22Rv1 (cell line): ENCODE data around the gene SH3RF2.

ENCODE experiments used
- H3K27ac ChIP-seq: fragments of 450-650 bp; 2 replicates; pipeline ENCODE4 v1.5.1; 2017
- ZFX ChIP-seq: fragments of 450-650 bp; IDR thresholded peaks from 2 replicates; pipeline ENCODE4 v1.6.1; 2017; ENCODE audit warnings: antibody characterized with exemption, borderline replicate concordance
- TF ChIP-seq, protein P1 (sequence below): fragments of 450-650 bp; IDR thresholded peaks from 2 replicates; pipeline ENCODE4 v1.5.1; 2017; ENCODE audit warnings: mild to moderate bottlenecking

SH3RF2 gene

DNA sequence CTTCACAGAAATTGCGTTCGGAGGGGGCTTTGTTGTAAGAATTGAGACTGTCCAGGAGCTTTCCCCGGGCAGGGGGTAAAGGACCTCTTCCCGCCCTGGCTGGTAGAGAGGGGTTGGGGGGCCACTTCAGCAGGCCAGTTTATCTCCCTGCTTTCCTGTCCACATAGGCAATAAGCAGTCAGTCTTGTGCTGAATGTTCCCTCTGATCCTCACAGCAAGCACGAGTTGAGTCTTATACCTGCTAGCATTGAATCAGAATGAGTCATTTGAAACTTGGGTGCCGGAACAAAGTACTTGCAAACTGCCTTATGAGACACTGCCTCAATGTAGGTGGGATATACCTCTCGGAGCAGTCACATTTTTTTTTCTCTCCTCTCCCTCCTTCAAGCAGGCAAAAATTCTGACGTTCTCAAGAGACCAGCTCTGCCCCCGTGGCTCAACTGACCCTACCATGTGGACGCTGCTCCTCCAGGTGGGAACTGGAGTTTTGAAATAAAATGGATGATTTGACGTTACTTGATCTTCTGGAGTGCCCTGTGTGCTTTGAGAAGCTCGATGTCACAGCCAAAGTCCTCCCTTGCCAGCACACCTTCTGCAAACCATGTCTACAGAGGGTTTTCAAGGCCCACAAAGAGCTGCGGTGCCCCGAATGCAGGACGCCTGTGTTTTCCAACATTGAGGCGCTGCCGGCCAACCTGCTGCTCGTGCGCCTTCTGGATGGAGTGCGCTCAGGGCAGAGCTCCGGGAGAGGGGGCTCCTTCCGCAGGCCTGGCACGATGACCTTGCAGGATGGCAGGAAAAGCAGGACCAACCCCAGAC lies 1.3 kb downstream of the SH3RF2 start:
- no peak for TF ChIP-seq ZFX
- H3K27ac ChIP-seq: no peak overlapping the region

DNA sequence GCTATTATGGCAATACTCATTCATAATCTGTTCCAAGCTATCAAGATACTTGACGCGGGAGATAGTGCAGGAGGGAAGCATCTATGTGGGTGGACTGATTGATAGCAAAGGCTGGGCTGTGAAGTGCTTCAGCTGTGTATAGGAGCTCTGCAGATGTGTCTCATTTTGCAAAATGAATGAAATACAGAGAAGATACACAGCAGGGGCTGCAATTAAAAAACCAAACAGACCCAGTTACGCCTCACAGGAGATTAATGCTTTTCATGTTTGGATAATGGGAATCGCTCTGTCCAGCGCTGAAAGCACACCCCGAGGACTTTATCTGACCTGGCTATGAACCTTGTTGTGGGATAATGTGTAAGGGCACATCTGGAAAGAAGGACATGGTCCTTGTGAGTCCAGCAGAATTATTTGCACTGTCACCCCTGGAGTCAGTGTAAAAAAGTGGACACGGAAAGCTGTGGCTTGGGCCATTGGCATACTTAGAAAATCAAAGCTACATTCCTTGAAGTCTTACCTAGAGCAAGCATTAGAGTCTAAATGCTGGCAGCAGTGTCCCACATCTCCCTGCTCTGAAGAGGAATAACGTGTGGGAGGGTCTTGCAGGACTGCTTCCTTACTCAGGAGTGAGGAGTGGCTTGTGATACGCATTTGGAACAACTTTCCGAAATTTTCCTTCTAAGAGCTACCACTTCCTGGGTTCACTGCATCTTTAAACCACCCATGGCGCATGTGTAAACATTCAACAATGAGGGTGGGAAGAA lies 2.6 kb downstream of the SH3RF2 start:
- TF ChIP-seq, protein P1, sequence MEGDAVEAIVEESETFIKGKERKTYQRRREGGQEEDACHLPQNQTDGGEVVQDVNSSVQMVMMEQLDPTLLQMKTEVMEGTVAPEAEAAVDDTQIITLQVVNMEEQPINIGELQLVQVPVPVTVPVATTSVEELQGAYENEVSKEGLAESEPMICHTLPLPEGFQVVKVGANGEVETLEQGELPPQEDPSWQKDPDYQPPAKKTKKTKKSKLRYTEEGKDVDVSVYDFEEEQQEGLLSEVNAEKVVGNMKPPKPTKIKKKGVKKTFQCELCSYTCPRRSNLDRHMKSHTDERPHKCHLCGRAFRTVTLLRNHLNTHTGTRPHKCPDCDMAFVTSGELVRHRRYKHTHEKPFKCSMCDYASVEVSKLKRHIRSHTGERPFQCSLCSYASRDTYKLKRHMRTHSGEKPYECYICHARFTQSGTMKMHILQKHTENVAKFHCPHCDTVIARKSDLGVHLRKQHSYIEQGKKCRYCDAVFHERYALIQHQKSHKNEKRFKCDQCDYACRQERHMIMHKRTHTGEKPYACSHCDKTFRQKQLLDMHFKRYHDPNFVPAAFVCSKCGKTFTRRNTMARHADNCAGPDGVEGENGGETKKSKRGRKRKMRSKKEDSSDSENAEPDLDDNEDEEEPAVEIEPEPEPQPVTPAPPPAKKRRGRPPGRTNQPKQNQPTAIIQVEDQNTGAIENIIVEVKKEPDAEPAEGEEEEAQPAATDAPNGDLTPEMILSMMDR: no peak
- no peak for TF ChIP-seq ZFX
- no peak overlapping the region for H3K27ac ChIP-seq

DNA sequence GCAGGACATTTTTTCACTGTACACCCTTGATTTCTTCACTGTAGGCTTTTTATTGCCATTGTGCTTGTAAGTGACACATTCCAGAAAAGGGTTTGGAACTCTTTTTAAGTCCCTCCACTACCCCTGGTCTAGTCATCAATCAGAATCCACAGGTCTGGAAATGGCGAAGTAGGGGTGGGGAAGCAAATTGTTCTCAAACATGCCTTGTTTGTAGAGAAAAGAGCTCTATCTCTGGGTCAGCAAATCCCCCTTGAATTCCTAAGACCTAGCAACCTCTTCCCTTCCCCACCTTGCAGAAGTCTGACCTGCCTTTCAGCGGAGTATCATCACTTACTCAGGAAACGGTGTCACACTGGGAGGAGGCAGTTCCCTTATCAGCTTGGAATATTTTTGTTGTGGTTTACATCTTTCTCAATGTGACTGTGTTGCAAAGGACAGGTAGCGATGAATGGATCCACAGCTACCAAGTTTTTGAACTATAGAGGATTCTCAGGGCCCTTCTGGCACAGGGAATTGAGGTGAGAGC lies 3.2 kb downstream of the SH3RF2 start:
- no peak for TF ChIP-seq ZFX
- TF ChIP-seq, protein P1: no peak
- no peak overlapping the region for H3K27ac ChIP-seq

DNA sequence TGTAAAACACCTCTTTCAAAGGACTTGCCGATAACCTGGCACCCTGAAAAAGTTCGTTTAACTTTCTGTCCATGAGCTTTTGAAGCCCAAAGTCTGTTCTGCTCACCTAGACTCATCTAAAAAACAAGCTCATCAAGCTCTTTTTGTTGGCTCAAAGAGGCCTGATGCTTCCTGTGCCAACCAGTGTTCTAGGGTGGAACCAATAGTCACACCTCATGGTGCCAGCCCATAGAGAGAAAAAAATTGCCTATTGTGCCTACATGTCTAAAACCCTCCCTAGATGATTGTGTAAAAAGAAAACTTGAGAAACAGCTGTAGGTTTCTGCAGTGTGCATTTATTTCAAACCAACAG lies 4.7 kb downstream of the SH3RF2 start:
- no peak overlapping the region for H3K27ac ChIP-seq

DNA sequence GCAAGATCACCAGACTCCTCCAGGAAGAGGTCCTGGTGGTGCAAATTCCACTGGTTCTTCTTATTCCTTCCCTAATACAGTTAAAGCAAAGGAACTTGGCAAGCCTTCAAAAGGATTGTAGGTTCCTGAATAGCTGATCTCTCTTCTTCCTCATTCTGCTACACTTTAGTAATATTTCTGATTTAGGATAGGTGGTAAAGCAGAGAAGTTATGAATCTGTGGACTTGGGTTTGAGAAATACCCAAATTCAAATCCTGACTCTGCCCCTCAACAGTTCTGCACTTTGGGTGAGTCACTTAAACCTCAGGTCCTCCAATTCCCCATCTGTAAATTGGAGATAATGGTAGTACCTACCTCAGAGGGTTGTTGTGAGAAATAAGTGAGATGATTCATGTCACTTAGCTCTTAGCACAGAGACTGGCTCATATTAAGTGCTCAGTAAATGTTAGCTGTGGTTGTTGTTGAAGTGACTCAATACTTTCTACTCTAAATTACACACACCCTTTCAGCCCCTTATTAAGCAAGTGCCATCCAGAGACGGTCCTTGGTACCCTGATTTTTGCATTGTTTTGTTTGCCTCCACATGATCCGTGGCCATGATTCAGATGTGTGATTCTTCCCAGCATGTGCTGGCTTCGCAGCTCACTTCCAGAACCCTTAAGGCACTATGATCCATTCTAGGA lies 5.2 kb downstream of the SH3RF2 start:
- TF ChIP-seq ZFX: no peak
- TF ChIP-seq, protein P1: no peak
- no peak overlapping the region for H3K27ac ChIP-seq

More for the DNA sequence above, 4.7 kb downstream of the SH3RF2 start:
- TF ChIP-seq, protein P1: no peak
- no peak for TF ChIP-seq ZFX

DNA sequence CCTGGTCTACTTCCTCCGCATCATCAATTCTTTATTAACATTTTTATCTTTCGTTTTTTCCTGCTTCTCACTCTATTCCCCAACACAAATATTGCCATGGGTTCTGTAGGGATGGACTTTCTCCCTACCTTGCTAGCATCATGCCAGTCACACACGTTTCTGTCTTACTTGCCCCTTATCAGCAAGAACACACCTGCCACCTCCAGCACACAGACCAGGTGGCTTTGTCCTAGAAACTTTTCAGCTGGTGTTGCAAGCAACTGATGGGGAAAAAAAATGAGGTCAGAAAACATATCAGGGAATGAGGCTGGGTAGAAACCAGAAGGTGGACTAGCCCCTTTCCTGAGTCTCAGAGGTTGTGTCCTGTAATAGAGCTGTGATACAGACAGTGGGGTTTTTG lies 5.8 kb downstream of the SH3RF2 start:
- H3K27ac ChIP-seq: no peak overlapping the region
- no peak for TF ChIP-seq ZFX
- TF ChIP-seq, protein P1: no peak

DNA sequence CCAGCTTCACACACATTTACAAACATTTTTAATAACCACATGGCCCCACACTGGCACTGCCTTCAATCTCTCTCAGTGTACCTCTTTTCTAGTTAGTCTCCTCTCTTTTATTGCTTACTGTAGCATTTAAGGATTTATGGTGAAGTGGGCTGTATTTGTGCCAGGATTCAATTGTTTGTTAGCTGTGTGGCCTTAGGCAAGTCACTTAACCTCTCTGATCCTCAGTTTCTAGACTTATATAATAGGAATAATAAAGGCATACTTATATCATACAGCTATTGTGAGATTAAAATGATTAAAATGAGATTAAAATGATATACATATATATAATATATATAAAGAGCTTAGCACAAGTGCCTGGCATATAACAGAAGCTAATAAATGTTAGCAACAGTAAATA lies 6.4 kb downstream of the SH3RF2 start:
- TF ChIP-seq, protein P1: no peak
- no peak for TF ChIP-seq ZFX
- no peak overlapping the region for H3K27ac ChIP-seq
